ENCODE data around the gene SMKR1. TPM values are rescaled to one million over a fixed set of nuclear protein-coding genes. Genes with fewer than 3 reads are reported as not detected.
"Not testable (repeated sequence)": the region's sequence is repeated elsewhere in the genome, so short reads cannot be mapped to it uniquely, and the experiment has no call there.

SMKR1 gene
- total and polyA plus RNA-seq, 12 donors, result 0.72 to 4.6 (median 1.9) TPM; not detected in 2

GRCh38 chr7:129523924-129524323 lies 21.6 kb downstream of the SMKR1 start:
- Histone ChIP-seq H3K9me3 (replicated peaks in 1 of 3) (no peaks in the 10 kb centered on the region), H3K4me1 (replicated peaks in 1 of 2) (no peaks in the 10 kb centered on the region), H3K27me3 (no peaks in the 10 kb centered on the region), H3K4me3 (no peak overlapping the region), H3K36me3 (replicated peaks in 1 of 2) (no peaks in the 10 kb centered on the region), H3K27ac (no peak overlapping the region)
- DNase-seq, result no peak
- no peak for TF ChIP-seq POLR2A (IDR thresholded peaks at IDR 0.05)
- TF ChIP-seq CTCF (IDR thresholded peaks at IDR 0.05), result no peak
- WGBS, 4 donors, result 82 to 88% (median 86%) methylated on average over 3 of the region's 3 CpGs
- intact Hi-C loops (cut with DNase I), result no loop called here

GRCh38 chr7:129524405-129524804 lies 22.1 kb downstream of the SMKR1 start:
- WGBS, 4 donors, result 60 to 80% (median 66%) methylated on average over 2 of the region's 2 CpGs
- intact Hi-C loops (cut with DNase I); H3K4me1 ChIP-seq (replicated peaks in 1 of 2); H3K4me3 ChIP-seq; H3K36me3 ChIP-seq (replicated peaks in 1 of 2); H3K27me3 ChIP-seq; H3K9me3 ChIP-seq (replicated peaks in 1 of 3); H3K27ac ChIP-seq: not testable (repeated sequence)
- DNase-seq, result peak in 6 of 7 donors; percentile 55 to 71 (median 62)

GRCh38 chr7:129525225-129525862 lies 23.0 kb downstream of the SMKR1 start:
- no peaks in the 10 kb centered on the region for H3K9me3 ChIP-seq (replicated peaks in 1 of 3)
- intact Hi-C loops (cut with DNase I), result no loop called here
- no peaks in the 10 kb centered on the region for H3K36me3 ChIP-seq (replicated peaks in 1 of 2)
- no peak overlapping the region for H3K27ac ChIP-seq
- TF ChIP-seq CTCF (IDR thresholded peaks at IDR 0.05), result no peak
- no peak for TF ChIP-seq POLR2A (IDR thresholded peaks at IDR 0.05)
- H3K27me3 ChIP-seq, result no peaks in the 10 kb centered on the region
- H3K4me1 ChIP-seq (replicated peaks in 1 of 2), result no peaks in the 10 kb centered on the region
- WGBS, 4 donors, result 66 to 87% (median 74%) methylated on average over 9 of the region's 9 CpGs
- no peak overlapping the region for H3K4me3 ChIP-seq
- DNase-seq, result no peak

GRCh38 chr7:129529643-129530042 lies 27.3 kb downstream of the SMKR1 start:
- Histone ChIP-seq H3K4me3 (no peak overlapping the region), H3K27ac (no peak overlapping the region), H3K4me1 (replicated peaks in 1 of 2) (no peaks in the 10 kb centered on the region), H3K9me3 (replicated peaks in 1 of 3) (no peaks in the 10 kb centered on the region), H3K27me3 (no peaks in the 10 kb centered on the region), H3K36me3 (replicated peaks in 1 of 2) (no peaks in the 10 kb centered on the region)
- 85 to 94% (median 85%) methylated on average over 2 to 4 of the region's 4 CpGs for WGBS, 4 donors
- intact Hi-C loops (cut with DNase I), result no loop called here
- no peak for DNase-seq
- no peak for TF ChIP-seq CTCF (IDR thresholded peaks at IDR 0.05)

GRCh38 chr7:129530795-129531391 lies 28.6 kb downstream of the SMKR1 start:
- intact Hi-C loops (cut with DNase I), result no loop called here
- no peaks in the 10 kb centered on the region for H3K9me3 ChIP-seq (replicated peaks in 1 of 3)
- TF ChIP-seq CTCF (IDR thresholded peaks at IDR 0.05) (no peak), POLR2A (IDR thresholded peaks at IDR 0.05) (no peak)
- no peaks in the 10 kb centered on the region for H3K27me3 ChIP-seq
- peaks cover 1 to 3% of the 10 kb centered on the region in 2 donors for H3K4me1 ChIP-seq (replicated peaks in 1 of 2)
- H3K4me3 ChIP-seq, result no peak overlapping the region
- WGBS, 4 donors, result 48 to 58% (median 51%) methylated on average over 5 of the region's 5 CpGs
- DNase-seq, result peak in 3 of 7 donors; percentile 10 to 27 (median 16)
- H3K27ac ChIP-seq, result peak overlapping the region in 1 of 5 donors; percentile 61
- no peaks in the 10 kb centered on the region for H3K36me3 ChIP-seq (replicated peaks in 1 of 2)

Measured in adrenal gland (tissue), 12 donors.